Fibroblast of skin of right biceps (primary cell): ENCODE results near the gene HCRTR1.

ENCODE experiments used
- DNase-seq: peaks from one replicate; pipeline ENCODE4 v3.0.0-alpha.2; 2013

The HCRTR1 gene

GRCh38 chr1:31669786-31670592 is 52.5 kb downstream of the HCRTR1 start:
- peak; percentile 45 for DNase-seq

- no peak for DNase-seq
Measured at GRCh38 chr1:31670593-31670964, 53.1 kb downstream of the HCRTR1 start.

DNA sequence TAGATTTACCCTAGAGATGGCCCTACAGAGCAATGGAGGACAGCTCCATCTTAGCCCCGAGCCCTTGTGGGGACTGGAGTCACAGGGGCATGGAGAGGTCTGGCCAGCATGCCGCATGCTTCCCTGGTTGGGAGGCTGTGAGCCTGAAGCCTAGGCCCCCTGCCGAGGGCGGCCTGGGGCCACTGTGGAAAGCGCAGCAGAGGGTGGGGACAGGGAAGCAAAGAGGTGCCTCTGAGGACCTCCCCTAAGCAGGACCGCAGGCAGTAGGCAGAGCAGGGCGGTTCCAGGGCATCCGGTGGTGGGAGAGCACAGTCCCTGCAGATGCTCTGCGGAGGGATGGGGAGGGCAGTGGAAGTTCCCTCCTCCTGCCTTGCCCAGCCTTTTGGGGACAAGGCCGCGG is 53.7 kb downstream of the HCRTR1 start:
- DNase-seq = no peak

GRCh38 chr1:31671561-31672201 is 54.2 kb downstream of the HCRTR1 start:
- DNase-seq = no peak

DNA sequence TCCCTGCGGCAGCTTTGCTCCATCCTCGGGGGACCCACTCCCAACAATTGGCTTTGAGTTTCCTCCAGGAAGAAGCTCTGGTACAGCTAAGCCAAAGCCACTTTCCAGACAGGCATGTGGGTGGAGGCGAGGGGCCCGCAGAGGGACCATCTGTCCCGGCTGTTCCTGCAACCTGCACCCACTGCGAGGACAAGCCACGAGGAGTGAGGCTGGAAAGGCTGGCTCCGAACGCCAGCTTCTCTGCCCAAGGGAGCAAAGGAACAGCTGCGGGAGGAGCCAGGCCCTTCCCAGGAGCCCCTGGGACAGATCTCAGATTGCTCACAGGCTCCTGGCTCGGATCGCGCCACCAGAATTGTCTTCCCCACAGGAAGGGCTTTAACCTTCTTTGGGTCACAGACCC is 55.5 kb downstream of the HCRTR1 start:
- DNase-seq = no peak

DNA sequence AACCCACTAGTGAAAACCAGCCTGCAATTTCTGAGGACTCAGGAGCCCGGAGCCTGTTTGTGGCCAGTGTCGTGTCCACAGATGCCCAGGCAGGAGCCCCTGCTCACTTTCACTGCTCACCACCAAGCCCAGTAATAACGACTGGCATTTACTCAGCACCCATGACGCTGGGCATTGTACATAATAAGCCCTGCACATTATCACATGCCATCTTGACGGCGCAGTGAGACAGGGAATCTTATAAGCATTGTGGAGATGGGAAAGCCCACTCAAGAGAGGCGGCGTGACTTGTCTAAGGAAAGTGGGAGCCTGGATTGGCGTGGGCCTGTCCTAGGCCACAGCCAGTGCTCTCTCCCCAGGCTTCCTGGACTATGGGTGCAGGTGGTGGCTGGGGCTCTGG is 55.9 kb downstream of the HCRTR1 start:
- DNase-seq = no peak

DNA sequence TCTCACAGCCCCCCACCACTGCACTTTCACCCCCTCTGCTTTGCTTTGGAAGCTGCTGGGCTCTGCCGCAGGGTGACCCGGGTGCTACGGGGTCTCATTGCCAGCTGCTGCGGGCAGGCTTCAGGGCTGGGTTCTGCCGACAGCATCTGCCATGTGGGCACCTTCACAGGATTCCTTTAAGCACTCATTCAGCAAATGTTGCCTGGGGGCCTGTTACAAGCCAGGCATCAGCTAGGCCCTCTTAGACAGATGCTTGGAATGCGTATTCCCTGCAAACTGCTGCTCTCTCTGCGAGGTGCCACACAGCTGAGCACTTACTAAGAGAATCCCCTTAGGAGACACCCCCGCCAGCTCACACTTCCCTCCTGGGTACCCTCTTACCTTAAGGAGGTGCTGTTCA is 57.1 kb downstream of the HCRTR1 start:
- no peak for DNase-seq

DNA sequence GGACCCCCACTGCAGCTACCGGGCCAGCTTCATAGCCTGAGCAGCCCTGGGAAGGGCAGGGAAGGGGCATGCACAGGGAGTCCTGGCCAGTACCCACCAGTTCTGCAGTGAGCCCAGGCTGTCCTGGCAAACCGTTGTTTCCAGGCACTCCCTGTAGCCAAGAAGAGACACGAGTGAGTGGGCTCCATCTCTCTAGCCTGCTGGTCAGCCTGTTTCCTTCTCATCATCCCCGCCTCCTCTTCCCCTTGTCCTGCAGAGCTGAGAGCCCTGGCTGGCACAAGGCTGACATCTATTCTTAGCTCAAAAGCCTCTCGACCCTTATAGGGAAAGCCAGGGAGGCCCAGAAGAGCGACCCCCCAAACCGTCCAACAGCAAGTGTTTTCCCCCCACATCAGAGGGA is 57.7 kb downstream of the HCRTR1 start:
- no peak for DNase-seq

DNA sequence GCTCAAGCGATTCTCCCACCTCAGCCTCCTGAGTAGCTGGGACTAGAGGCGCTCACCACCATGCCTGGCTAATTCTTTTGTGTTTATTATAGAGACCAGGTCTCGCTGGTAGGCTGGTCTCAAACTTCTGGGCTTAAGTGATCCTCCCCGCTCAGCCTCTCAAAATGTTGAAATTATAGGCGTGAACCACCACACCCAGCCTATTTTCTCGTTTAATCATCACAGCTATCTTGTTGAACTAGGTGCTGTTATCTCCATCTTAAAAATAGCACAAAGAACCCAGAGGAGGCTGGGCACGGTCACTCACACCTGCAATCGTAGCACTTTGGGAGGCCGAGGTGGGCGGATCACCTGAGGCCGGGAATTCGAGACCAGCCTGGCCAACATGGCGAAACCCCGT is 58.3 kb downstream of the HCRTR1 start:
- no peak for DNase-seq
